ENCODE measurements around the gene PLCXD3. TPM values are rescaled to one million over a fixed set of nuclear protein-coding genes. Genes with fewer than 3 reads are reported as not detected.

Gene PLCXD3
- total and polyA plus RNA-seq, 2 of the 8 experiments (the other 6 are each of a cell fraction or from before 2014, with no cell fraction given) = 0.03 to 0.07 TPM

DNA sequence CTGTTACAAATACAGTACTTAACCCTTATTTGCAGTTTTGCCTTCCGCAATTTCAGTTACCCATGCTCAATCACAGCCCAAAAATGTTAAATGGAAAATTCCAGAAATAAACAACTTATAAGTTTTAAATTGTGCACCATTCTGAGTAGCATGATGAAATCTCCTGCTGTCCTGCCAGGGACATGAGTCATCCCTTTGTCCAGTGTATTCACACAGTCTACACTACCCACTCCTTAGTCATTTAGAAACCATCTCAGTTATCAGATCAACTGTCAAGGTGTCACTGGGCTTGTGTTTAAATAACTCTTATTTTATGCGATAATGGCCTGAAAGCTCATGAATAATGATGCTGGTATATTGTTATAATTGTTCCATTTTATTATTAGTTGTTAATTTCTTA, 95.8 kb downstream of the PLCXD3 start (continued):
- no peak for TF ChIP-seq EP300 (IDR thresholded peaks at IDR 0.05; ENCODE audit: borderline replicate concordance in 1 of 2, low read depth in 2 of 2, low read length in 2 of 2)
- no peak for TF ChIP-seq HDAC6 (IDR thresholded peaks at IDR 0.05; ENCODE audit: low read depth, low read length)
